SK-N-SH (cell line): ENCODE results near the gene SHMT1. TPM values are rescaled to one million over a fixed set of nuclear protein-coding genes. Genes with fewer than 3 reads are reported as not detected.

Experiments used
- CTCF ChIA-PET: fragments of 300-600, 350-600 bp; formaldehyde crosslinking; extraction: SDS; loops from one replicate; lab custom pipeline; 2021; lab: Yijun Ruan, JAX
- POLR2A ChIA-PET: fragments of 350-600 bp; sonication (Branson Sonifier 250); formaldehyde crosslinking; extraction: SDS; loops from one replicate; lab custom pipeline; 2020; ENCODE audit warnings: antibody characterized with exemption, inconsistent platforms; lab: Yijun Ruan, JAX
- DNase-seq: peaks from one replicate; pipeline ENCODE4 v3.0.0; 2012
- H2AFZ ChIP-seq: fragments of 200-600 bp; sonication (generic); 2 replicates; pipeline ENCODE4 v1.8.1; 2016; ENCODE audit warnings: antibody characterized with exemption, mild to moderate bottlenecking, low read depth
- H3F3A ChIP-seq: fragments of 200-600 bp; sonication (generic); replicated peaks from 2 replicates; pipeline ENCODE3; 2016; ENCODE audit warnings: antibody characterized with exemption, mild to moderate bottlenecking; ENCODE audit not compliant: insufficient read depth
- H3K27ac ChIP-seq, 2 experiments: fragments of 200-500 bp in 1 of 2; fragments of 200-600 bp in 1 of 2; sonication (Bioruptor generic) in 1 of 2; sonication (generic), shearing (Covaris generic) in 1 of 2; 2 replicates each; pipeline versions ENCODE4 v1.5.1 to v1.6.1; 2014 to 2016; ENCODE audit warnings: low read depth in 2 of 2, inconsistent platforms in 1 of 2, low read length in 1 of 2, mild to moderate bottlenecking in 1 of 2, mixed read lengths in 1 of 2
- H3K27me3 ChIP-seq: fragments of 200-600 bp; sonication (generic), shearing (Covaris generic); 2 replicates; pipeline ENCODE4 v1.6.1; 2016; ENCODE audit warnings: mixed run types; ENCODE audit not compliant: insufficient read depth
- H3K36me3 ChIP-seq, 2 experiments: fragments of 200-500 bp in 1 of 2; fragments of 200-600 bp in 1 of 2; sonication (Bioruptor generic) in 1 of 2; sonication (generic) in 1 of 2; replicated peaks in 1 of 2; 2 replicates each; pipeline versions ENCODE3 to v1.5.1; 2014 to 2016; ENCODE audit warnings: low read length in 1 of 2, mild to moderate bottlenecking in 1 of 2; ENCODE audit not compliant: insufficient read depth in 2 of 2, control insufficient read depth in 1 of 2
- H3K4me1 ChIP-seq, 2 experiments: fragments of 200-500 bp in 1 of 2; fragments of 200-600 bp in 1 of 2; sonication (Bioruptor generic) in 1 of 2; sonication (generic), shearing (Covaris generic) in 1 of 2; 2 replicates each; pipeline versions ENCODE4 v1.5.1 to v1.6.1; 2014 to 2016; ENCODE audit warnings: low read depth in 1 of 2, low read length in 1 of 2, mixed run types in 1 of 2; ENCODE audit not compliant: insufficient read depth in 2 of 2, control insufficient read depth in 1 of 2
- H3K4me2 ChIP-seq: fragments of 200-600 bp; sonication (generic), shearing (Covaris generic); 2 replicates; pipeline ENCODE4 v1.6.1; 2017; ENCODE audit warnings: mixed run types
- H3K4me3 ChIP-seq, 2 experiments: fragments of 200-500 bp in 1 of 2; fragments of 200-600 bp in 1 of 2; sonication (Bioruptor generic) in 1 of 2; sonication (generic), shearing (Covaris generic) in 1 of 2; 2 replicates each; pipeline versions ENCODE4 v1.5.1 to v1.8.1; 2014 to 2016; ENCODE audit warnings: low read depth in 2 of 2, inconsistent platforms in 1 of 2, low read length in 1 of 2, mild to moderate bottlenecking in 1 of 2, mixed read lengths in 1 of 2, moderate library complexity in 1 of 2
- H3K79me2 ChIP-seq: fragments of 200-600 bp; sonication (generic); 2 replicates; pipeline ENCODE4 v1.8.1; 2017; ENCODE audit warnings: mild to moderate bottlenecking; ENCODE audit not compliant: insufficient read depth
- H3K9ac ChIP-seq: fragments of 200-600 bp; sonication (generic); 2 replicates; pipeline ENCODE4 v1.6.1; 2017; ENCODE audit warnings: mixed run types
- H3K9me2 ChIP-seq: fragments of 200-600 bp; sonication (generic); 2 replicates; pipeline ENCODE4 v1.6.1; 2017; ENCODE audit warnings: mixed run types
- H3K9me3 ChIP-seq: fragments of 200-600 bp; sonication (generic); 2 replicates; pipeline ENCODE4 v1.6.1; 2017; ENCODE audit warnings: mixed run types, mild to moderate bottlenecking, moderate library complexity
- H4K20me1 ChIP-seq: fragments of 200-600 bp; sonication (generic); 2 replicates; pipeline ENCODE4 v1.6.1; 2017; ENCODE audit warnings: mild to moderate bottlenecking, mixed run types; ENCODE audit not compliant: insufficient read depth
- EP300 ChIP-seq, 2 experiments: IDR thresholded peaks; 2 replicates each; pipeline versions ENCODE4 v1.4.0 to v1.6.1; 2012; ENCODE audit warnings: borderline replicate concordance in 1 of 2, low read depth in 1 of 2, low read length in 1 of 2
- EZH2phosphoT487 ChIP-seq: fragments of 200-600 bp; sonication (generic); IDR thresholded peaks from 2 replicates; pipeline ENCODE4 v1.6.1; 2017; ENCODE audit warnings: low read depth, mixed run types, mild to moderate bottlenecking, antibody characterized with exemption, moderate library complexity, borderline replicate concordance
- MAX ChIP-seq: IDR thresholded peaks from 2 replicates; pipeline ENCODE4 v1.4.0; 2012; ENCODE audit warnings: low read depth
- MXI1 ChIP-seq: IDR thresholded peaks from 2 replicates; pipeline ENCODE4 v1.6.1; 2012; ENCODE audit warnings: mild to moderate bottlenecking, low read depth, low read length, improper control_type of control experiment
- NFIC ChIP-seq: IDR thresholded peaks from 2 replicates; pipeline ENCODE4 v1.4.0; 2012; ENCODE audit warnings: borderline replicate concordance
- NRF1 ChIP-seq: IDR thresholded peaks from 2 replicates; pipeline ENCODE4 v1.6.1; 2012; ENCODE audit warnings: low read depth, mild to moderate bottlenecking, low read length
- POLR2AphosphoS5 ChIP-seq: IDR thresholded peaks from 2 replicates; pipeline ENCODE4 v1.6.1; 2012; ENCODE audit warnings: low read depth, low read length
- RCOR1 ChIP-seq: fragments of 150-350 bp; IDR thresholded peaks from 2 replicates; pipeline ENCODE4 v1.6.1; 2017; ENCODE audit warnings: antibody characterized with exemption, low read length
- REST ChIP-seq: IDR thresholded peaks from 2 replicates; pipeline ENCODE4 v1.6.1; 2012; ENCODE audit warnings: mild to moderate bottlenecking, low read depth, low read length, moderate library complexity
- SIN3A ChIP-seq: IDR thresholded peaks from 2 replicates; pipeline ENCODE4 v1.6.1; 2012; ENCODE audit warnings: low read depth, mild to moderate bottlenecking, low read length, moderate library complexity, borderline replicate concordance
- SMC3 ChIP-seq: IDR thresholded peaks from 2 replicates; pipeline ENCODE4 v1.6.1; 2012; ENCODE audit warnings: low read depth, low read length, improper control_type of control experiment
- TAF1 ChIP-seq: IDR thresholded peaks from 2 replicates; pipeline ENCODE4 v1.6.1; 2012; ENCODE audit warnings: low read depth, mild to moderate bottlenecking, low read length, moderate library complexity, borderline replicate concordance
- TCF12 ChIP-seq: IDR thresholded peaks from 2 replicates; pipeline ENCODE4 v1.4.0; 2012
- USF2 ChIP-seq: fragments of 150-350 bp; IDR thresholded peaks from 2 replicates; pipeline ENCODE4 v1.6.1; 2017; ENCODE audit warnings: antibody characterized with exemption, low read length, low read depth, borderline replicate concordance
- YY1 ChIP-seq: IDR thresholded peaks from 2 replicates; pipeline ENCODE4 v1.4.0; 2012; ENCODE audit warnings: low read depth, mild to moderate bottlenecking
- WGBS: methylation state at CpG from one replicate; pipeline ENCODE4 v1.1.6; 2017; ENCODE audit warnings: low lambda C conversion rate; 5-methylcytosine and 5-hydroxymethylcytosine counted together
- polyA plus RNA-seq, 3 experiments: library from polyadenylated mRNA; depleted of rRNA; stranded (reverse); fragments of >200 nt; gene quantifications; 2 replicates each; pipeline ENCODE4 v1.2.3, GENCODE V29; 2012
- TF ChIP-seq, protein P1 (sequence below): IDR thresholded peaks from 2 replicates; pipeline ENCODE4; 2012

Gene SHMT1
- polyA plus RNA-seq, 1 of the 3 experiments (the other 2 are of a cell fraction): 17.0 TPM

DNA sequence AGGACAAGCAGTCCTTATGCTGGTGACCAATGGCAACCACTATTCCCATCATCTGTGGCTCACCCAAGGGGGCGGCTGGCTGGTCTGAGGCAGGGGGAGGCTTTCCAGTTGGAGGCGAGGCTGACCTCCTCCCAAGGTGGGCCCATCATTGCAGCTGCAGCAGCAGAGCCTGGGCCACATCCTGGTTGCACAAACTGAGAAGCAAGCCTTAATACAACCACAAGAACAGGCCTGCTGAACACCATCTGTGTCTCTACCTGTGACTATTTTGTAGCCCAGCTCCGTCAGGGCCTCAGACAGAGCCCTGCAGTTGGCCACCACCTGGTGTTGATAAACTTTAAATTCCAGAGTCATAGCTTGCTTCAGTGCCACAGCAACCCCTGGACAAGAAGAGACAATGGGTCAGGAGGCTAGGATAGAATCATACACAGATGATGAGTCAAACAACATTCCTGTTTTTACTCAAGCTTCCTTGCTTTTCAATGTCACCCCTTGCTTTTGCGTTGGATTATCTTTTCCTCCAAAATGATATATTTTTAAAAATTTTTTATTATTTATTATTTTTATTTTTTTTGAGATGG, 30.4 kb downstream of the SHMT1 start:
- 95% methylated on average over 2 of the region's 4 CpGs for WGBS
- Histone ChIP-seq H3K27ac (no peak overlapping the region), H3K4me1 (no peaks in the 10 kb centered on the region)
- TF ChIP-seq USF2 (no peak), SMC3 (no peak), NRF1 (no peak), EZH2phosphoT487 (no peak), REST (no peak), YY1 (no peak), MAX (no peak), RCOR1 (no peak), TAF1 (no peak)
- TF ChIP-seq, all 33 proteins: peak for 0
- no peak for DNase-seq
- peaks cover 0 to 40% of the 10 kb centered on the region in 2 experiments for H3K36me3 ChIP-seq
- no peaks in the 10 kb centered on the region for H3K9me3 ChIP-seq
- H3K4me3 ChIP-seq: no peak overlapping the region
- H3K9me2 ChIP-seq: no peaks in the 10 kb centered on the region
- H3K4me2 ChIP-seq: no peak overlapping the region
- no peak overlapping the region for H3K9ac ChIP-seq
- no peaks in the 10 kb centered on the region for H3F3A ChIP-seq
- H4K20me1 ChIP-seq: no peaks in the 10 kb centered on the region
- CTCF ChIA-PET: interaction anchor here (0.9 kb wide), 1 partner anchor 13 kb away, joined by 3 read pairs; no protein-coding TSS in a partner anchor
- H3K27me3 ChIP-seq: no peaks in the 10 kb centered on the region
- no peak overlapping the region for H2AFZ ChIP-seq
- POLR2A ChIA-PET: no interaction called here
- H3K79me2 ChIP-seq: no peaks in the 10 kb centered on the region

- H3K4me2 ChIP-seq: no peak overlapping the region
- POLR2A ChIA-PET: no interaction called here
- peaks cover 3 to 43% of the 10 kb centered on the region in 2 experiments for H3K36me3 ChIP-seq
- no peak overlapping the region for H3K9ac ChIP-seq
- no peaks in the 10 kb centered on the region for H3K27me3 ChIP-seq
- H3K9me3 ChIP-seq: no peaks in the 10 kb centered on the region
- no peaks in the 10 kb centered on the region for H3F3A ChIP-seq
- CTCF ChIA-PET: interaction anchor here (1.1 kb wide), 1 partner anchor 11 kb away, joined by 3 read pairs; no protein-coding TSS in a partner anchor
- H3K27ac ChIP-seq: no peak overlapping the region
- no peak overlapping the region for H3K4me3 ChIP-seq
- H2AFZ ChIP-seq: no peak overlapping the region
- no peaks in the 10 kb centered on the region for H3K79me2 ChIP-seq
- H3K9me2 ChIP-seq: no peaks in the 10 kb centered on the region
- no peaks in the 10 kb centered on the region for H3K4me1 ChIP-seq
- no peak for DNase-seq
- no peaks in the 10 kb centered on the region for H4K20me1 ChIP-seq
- WGBS: 96% methylated on average over 9 of the region's 9 CpGs
- TF ChIP-seq TCF12 (no peak), SMC3 (no peak), SIN3A (no peak), POLR2AphosphoS5 (no peak), NFIC (no peak), TAF1 (no peak), MXI1 (no peak), EP300 (IDR thresholded peaks at IDR 0.05; ENCODE audit: borderline replicate concordance in 1 of 2, low read depth in 1 of 2, low read length in 1 of 2) (no peak), NRF1 (no peak), REST (no peak)
- TF ChIP-seq, protein P1, sequence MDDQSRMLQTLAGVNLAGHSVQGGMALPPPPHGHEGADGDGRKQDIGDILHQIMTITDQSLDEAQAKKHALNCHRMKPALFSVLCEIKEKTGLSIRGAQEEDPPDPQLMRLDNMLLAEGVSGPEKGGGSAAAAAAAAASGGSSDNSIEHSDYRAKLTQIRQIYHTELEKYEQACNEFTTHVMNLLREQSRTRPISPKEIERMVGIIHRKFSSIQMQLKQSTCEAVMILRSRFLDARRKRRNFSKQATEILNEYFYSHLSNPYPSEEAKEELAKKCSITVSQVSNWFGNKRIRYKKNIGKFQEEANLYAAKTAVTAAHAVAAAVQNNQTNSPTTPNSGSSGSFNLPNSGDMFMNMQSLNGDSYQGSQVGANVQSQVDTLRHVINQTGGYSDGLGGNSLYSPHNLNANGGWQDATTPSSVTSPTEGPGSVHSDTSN: no peak
These were observed 31.5 kb downstream of the SHMT1 start for GRCh38 chr17:18331879-18332278.
